GM23338 (cell line): ENCODE measurements around the gene THRA. TPM values are rescaled to one million over a fixed set of nuclear protein-coding genes. Genes with fewer than 3 reads are reported as not detected.

Source experiments
- JUNB ChIP-seq: IDR thresholded peaks from one replicate; pipeline ENCODE4 v1.6.1; 2016; ENCODE audit warnings: antibody characterized with exemption; ENCODE audit not compliant: unreplicated experiment
- POLR2AphosphoS5 ChIP-seq: IDR thresholded peaks from 2 replicates; pipeline ENCODE4 v1.6.1; 2016; ENCODE audit warnings: antibody characterized with exemption, low read depth
- ZNF114 ChIP-seq: fragments of 250-450 bp; sonication (Bioruptor Pico); IDR thresholded peaks from 2 replicates; pipeline ENCODE4 v1.5.0; 2020; ENCODE audit warnings: mild to moderate bottlenecking, moderate library complexity
- polyA plus RNA-seq: library from polyadenylated mRNA; unstranded; fragments of >200 nt; fragmentation: Nextera tagmentation; extraction: Ambion mirVana; gene quantifications from 2 replicates; pipeline ENCODE4 v1.2.1, GENCODE V29; 2016
- total RNA-seq: library from RNA; depleted of rRNA; stranded (reverse); fragments of >200 nt; shearing (Covaris generic); gene quantifications from 2 replicates; pipeline ENCODE4 v1.2.3, GENCODE V29; 2014
- TF ChIP-seq, protein P1 (sequence below): fragments of 250-450 bp; sonication (Bioruptor Pico); IDR thresholded peaks from 2 replicates; pipeline ENCODE4 v1.5.0; 2020; ENCODE audit warnings: mild to moderate bottlenecking, moderate library complexity
- TF ChIP-seq, protein P2 (sequence below), 2 experiments: fragments of 200-600 bp in 1 of 2; sonication (generic) in 1 of 2; conservative IDR thresholded peaks; 2 replicates each; pipeline versions ENCODE4 v1.5.1 to v1.6.1; 2016 to 2017; ENCODE audit warnings: antibody characterized with exemption in 2 of 2, low read depth in 2 of 2, mild to moderate bottlenecking in 2 of 2, moderate library complexity in 1 of 2
- TF ChIP-seq, protein P3 (sequence below): IDR thresholded peaks from one replicate; pipeline ENCODE4 v1.6.1; 2018; ENCODE audit warnings: antibody characterized with exemption; ENCODE audit not compliant: unreplicated experiment

Gene THRA
- total and polyA plus RNA-seq, 2 experiments from 2014 or later, result 3.4 to 10.5 TPM

DNA sequence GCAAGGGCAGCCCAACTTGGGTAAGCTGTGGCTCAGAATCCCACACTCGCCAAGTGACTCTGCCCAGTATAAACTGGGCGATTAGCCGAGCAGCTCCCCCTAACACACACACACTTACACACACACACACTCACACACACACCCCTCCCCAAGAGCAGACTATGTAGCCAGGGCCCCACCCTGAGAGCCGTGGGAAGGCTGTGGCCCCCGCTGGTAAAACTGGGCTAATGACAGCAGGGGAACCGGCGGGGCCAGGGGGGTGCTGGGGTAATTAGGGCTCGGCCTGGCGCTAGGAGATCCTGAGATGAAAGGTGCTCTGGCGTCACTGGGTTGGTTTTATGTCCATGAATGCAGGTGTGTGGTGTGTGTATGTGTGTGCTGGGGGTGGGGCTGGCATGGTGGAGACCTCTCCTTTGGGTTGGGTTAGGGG, 1.1 kb upstream of the THRA start (continued):
- TF ChIP-seq, protein P1, sequence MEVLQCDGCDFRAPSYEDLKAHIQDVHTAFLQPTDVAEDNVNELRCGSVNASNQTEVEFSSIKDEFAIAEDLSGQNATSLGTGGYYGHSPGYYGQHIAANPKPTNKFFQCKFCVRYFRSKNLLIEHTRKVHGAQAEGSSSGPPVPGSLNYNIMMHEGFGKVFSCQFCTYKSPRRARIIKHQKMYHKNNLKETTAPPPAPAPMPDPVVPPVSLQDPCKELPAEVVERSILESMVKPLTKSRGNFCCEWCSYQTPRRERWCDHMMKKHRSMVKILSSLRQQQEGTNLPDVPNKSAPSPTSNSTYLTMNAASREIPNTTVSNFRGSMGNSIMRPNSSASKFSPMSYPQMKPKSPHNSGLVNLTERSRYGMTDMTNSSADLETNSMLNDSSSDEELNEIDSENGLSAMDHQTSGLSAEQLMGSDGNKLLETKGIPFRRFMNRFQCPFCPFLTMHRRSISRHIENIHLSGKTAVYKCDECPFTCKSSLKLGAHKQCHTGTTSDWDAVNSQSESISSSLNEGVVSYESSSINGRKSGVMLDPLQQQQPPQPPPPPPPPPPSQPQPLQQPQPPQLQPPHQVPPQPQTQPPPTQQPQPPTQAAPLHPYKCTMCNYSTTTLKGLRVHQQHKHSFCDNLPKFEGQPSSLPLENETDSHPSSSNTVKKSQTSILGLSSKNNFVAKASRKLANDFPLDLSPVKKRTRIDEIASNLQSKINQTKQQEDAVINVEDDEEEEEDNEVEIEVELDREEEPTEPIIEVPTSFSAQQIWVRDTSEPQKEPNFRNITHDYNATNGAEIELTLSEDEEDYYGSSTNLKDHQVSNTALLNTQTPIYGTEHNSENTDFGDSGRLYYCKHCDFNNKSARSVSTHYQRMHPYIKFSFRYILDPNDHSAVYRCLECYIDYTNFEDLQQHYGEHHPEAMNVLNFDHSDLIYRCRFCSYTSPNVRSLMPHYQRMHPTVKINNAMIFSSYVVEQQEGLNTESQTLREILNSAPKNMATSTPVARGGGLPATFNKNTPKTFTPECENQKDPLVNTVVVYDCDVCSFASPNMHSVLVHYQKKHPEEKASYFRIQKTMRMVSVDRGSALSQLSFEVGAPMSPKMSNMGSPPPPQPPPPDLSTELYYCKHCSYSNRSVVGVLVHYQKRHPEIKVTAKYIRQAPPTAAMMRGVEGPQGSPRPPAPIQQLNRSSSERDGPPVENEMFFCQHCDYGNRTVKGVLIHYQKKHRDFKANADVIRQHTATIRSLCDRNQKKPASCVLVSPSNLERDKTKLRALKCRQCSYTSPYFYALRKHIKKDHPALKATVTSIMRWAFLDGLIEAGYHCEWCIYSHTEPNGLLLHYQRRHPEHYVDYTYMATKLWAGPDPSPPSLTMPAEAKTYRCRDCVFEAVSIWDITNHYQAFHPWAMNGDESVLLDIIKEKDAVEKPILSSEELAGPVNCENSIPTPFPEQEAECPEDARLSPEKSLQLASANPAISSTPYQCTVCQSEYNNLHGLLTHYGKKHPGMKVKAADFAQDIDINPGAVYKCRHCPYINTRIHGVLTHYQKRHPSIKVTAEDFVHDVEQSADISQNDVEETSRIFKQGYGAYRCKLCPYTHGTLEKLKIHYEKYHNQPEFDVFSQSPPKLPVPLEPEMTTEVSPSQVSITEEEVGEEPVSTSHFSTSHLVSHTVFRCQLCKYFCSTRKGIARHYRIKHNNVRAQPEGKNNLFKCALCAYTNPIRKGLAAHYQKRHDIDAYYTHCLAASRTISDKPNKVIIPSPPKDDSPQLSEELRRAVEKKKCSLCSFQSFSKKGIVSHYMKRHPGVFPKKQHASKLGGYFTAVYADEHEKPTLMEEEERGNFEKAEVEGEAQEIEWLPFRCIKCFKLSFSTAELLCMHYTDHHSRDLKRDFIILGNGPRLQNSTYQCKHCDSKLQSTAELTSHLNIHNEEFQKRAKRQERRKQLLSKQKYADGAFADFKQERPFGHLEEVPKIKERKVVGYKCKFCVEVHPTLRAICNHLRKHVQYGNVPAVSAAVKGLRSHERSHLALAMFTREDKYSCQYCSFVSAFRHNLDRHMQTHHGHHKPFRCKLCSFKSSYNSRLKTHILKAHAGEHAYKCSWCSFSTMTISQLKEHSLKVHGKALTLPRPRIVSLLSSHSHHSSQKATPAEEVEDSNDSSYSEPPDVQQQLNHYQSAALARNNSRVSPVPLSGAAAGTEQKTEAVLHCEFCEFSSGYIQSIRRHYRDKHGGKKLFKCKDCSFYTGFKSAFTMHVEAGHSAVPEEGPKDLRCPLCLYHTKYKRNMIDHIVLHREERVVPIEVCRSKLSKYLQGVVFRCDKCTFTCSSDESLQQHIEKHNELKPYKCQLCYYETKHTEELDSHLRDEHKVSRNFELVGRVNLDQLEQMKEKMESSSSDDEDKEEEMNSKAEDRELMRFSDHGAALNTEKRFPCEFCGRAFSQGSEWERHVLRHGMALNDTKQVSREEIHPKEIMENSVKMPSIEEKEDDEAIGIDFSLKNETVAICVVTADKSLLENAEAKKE (CRISPR knock-in tag), result no peak
- TF ChIP-seq, protein P2, sequence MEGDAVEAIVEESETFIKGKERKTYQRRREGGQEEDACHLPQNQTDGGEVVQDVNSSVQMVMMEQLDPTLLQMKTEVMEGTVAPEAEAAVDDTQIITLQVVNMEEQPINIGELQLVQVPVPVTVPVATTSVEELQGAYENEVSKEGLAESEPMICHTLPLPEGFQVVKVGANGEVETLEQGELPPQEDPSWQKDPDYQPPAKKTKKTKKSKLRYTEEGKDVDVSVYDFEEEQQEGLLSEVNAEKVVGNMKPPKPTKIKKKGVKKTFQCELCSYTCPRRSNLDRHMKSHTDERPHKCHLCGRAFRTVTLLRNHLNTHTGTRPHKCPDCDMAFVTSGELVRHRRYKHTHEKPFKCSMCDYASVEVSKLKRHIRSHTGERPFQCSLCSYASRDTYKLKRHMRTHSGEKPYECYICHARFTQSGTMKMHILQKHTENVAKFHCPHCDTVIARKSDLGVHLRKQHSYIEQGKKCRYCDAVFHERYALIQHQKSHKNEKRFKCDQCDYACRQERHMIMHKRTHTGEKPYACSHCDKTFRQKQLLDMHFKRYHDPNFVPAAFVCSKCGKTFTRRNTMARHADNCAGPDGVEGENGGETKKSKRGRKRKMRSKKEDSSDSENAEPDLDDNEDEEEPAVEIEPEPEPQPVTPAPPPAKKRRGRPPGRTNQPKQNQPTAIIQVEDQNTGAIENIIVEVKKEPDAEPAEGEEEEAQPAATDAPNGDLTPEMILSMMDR (conservative IDR thresholded peaks at IDR 0.05; ENCODE audit: low read depth in 2 of 2), result no peak
- TF ChIP-seq, protein P3, sequence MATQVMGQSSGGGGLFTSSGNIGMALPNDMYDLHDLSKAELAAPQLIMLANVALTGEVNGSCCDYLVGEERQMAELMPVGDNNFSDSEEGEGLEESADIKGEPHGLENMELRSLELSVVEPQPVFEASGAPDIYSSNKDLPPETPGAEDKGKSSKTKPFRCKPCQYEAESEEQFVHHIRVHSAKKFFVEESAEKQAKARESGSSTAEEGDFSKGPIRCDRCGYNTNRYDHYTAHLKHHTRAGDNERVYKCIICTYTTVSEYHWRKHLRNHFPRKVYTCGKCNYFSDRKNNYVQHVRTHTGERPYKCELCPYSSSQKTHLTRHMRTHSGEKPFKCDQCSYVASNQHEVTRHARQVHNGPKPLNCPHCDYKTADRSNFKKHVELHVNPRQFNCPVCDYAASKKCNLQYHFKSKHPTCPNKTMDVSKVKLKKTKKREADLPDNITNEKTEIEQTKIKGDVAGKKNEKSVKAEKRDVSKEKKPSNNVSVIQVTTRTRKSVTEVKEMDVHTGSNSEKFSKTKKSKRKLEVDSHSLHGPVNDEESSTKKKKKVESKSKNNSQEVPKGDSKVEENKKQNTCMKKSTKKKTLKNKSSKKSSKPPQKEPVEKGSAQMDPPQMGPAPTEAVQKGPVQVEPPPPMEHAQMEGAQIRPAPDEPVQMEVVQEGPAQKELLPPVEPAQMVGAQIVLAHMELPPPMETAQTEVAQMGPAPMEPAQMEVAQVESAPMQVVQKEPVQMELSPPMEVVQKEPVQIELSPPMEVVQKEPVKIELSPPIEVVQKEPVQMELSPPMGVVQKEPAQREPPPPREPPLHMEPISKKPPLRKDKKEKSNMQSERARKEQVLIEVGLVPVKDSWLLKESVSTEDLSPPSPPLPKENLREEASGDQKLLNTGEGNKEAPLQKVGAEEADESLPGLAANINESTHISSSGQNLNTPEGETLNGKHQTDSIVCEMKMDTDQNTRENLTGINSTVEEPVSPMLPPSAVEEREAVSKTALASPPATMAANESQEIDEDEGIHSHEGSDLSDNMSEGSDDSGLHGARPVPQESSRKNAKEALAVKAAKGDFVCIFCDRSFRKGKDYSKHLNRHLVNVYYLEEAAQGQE, result no peak
- no peak for TF ChIP-seq POLR2AphosphoS5
- TF ChIP-seq JUNB, result no peak
- TF ChIP-seq ZNF114 (CRISPR knock-in tag), result no peak
